ENCODE measurements around the gene LRCH1. TPM values are rescaled to one million over a fixed set of nuclear protein-coding genes. Genes with fewer than 3 reads are reported as not detected.
A peak's percentile ranks its signal among the peaks of the same experiment; 100 is the strongest.

Gene LRCH1
- total RNA-seq, 4 donors from 2014 or later = 42.7 to 66.0 (median 53.1) TPM

GRCh38 chr13:46629811-46630413, 76.9 kb downstream of the LRCH1 start:
- 74% methylated on average over 1 of the region's 1 CpG for WGBS
- intact Hi-C loops (cut with DNase I) = no loop called here
- TF ChIP-seq POLR2A (IDR thresholded peaks at IDR 0.05; ENCODE audit: low read depth) = no peak
- TF ChIP-seq, protein P1, sequence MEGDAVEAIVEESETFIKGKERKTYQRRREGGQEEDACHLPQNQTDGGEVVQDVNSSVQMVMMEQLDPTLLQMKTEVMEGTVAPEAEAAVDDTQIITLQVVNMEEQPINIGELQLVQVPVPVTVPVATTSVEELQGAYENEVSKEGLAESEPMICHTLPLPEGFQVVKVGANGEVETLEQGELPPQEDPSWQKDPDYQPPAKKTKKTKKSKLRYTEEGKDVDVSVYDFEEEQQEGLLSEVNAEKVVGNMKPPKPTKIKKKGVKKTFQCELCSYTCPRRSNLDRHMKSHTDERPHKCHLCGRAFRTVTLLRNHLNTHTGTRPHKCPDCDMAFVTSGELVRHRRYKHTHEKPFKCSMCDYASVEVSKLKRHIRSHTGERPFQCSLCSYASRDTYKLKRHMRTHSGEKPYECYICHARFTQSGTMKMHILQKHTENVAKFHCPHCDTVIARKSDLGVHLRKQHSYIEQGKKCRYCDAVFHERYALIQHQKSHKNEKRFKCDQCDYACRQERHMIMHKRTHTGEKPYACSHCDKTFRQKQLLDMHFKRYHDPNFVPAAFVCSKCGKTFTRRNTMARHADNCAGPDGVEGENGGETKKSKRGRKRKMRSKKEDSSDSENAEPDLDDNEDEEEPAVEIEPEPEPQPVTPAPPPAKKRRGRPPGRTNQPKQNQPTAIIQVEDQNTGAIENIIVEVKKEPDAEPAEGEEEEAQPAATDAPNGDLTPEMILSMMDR (IDR thresholded peaks at IDR 0.05) = no peak
- TF ChIP-seq EP300 (IDR thresholded peaks at IDR 0.05) = no peak
- no peak for TF ChIP-seq POLR2AphosphoS5 (IDR thresholded peaks at IDR 0.05)
- Histone ChIP-seq H3K4me3 (no peak overlapping the region), H3K36me3 (no peaks in the 10 kb centered on the region), H3K27me3 (no peaks in the 10 kb centered on the region), H3K4me1 (peaks cover 33 to 77% (median 68%) of the 10 kb centered on the region in 4 donors), H3K9me3 (no peaks in the 10 kb centered on the region), H3K27ac (replicated peaks in 1 of 4) (peak overlapping the region; percentile 0 to 43 (median 32))
- no peak for DNase-seq (ENCODE audit: extremely low spot score)

GRCh38 chr13:46630431-46631178, 77.6 kb downstream of the LRCH1 start:
- intact Hi-C loops (cut with DNase I) = no loop called here
- DNase-seq (ENCODE audit: extremely low spot score) = no peak

GRCh38 chr13:46631179-46631542, 78.2 kb downstream of the LRCH1 start:
- H3K27ac ChIP-seq (replicated peaks in 1 of 4) = peak overlapping the region; percentile 0 to 46 (median 12)
- no peak for TF ChIP-seq POLR2A (IDR thresholded peaks at IDR 0.05; ENCODE audit: low read depth)
- TF ChIP-seq, protein P1 (IDR thresholded peaks at IDR 0.05) = no peak
- TF ChIP-seq POLR2AphosphoS5 (IDR thresholded peaks at IDR 0.05) = no peak
- TF ChIP-seq EP300 (IDR thresholded peaks at IDR 0.05) = no peak
- WGBS = 79% methylated on average over 2 of the region's 2 CpGs
- peaks cover 33 to 69% (median 64%) of the 10 kb centered on the region in 4 donors for H3K4me1 ChIP-seq
- no peaks in the 10 kb centered on the region for H3K9me3 ChIP-seq
- H3K27me3 ChIP-seq = no peaks in the 10 kb centered on the region
- H3K36me3 ChIP-seq = no peaks in the 10 kb centered on the region
- H3K4me3 ChIP-seq = no peak overlapping the region
- no peak for DNase-seq (ENCODE audit: extremely low spot score)
- intact Hi-C loops (cut with DNase I) = no loop called here

More at GRCh38 chr13:46630431-46631178, 77.6 kb downstream of the LRCH1 start:
- TF ChIP-seq EP300 (IDR thresholded peaks at IDR 0.05) (no peak), POLR2AphosphoS5 (IDR thresholded peaks at IDR 0.05) (no peak), POLR2A (IDR thresholded peaks at IDR 0.05; ENCODE audit: low read depth) (no peak)
- TF ChIP-seq, protein P1 (IDR thresholded peaks at IDR 0.05) = no peak
- Histone ChIP-seq H3K9me3 (no peaks in the 10 kb centered on the region), H3K27me3 (no peaks in the 10 kb centered on the region), H3K4me1 (peaks cover 33 to 71% (median 63%) of the 10 kb centered on the region in 4 donors), H3K4me3 (no peak overlapping the region), H3K36me3 (no peaks in the 10 kb centered on the region), H3K27ac (replicated peaks in 1 of 4) (peak overlapping the region; percentile 0 to 46 (median 32))
- WGBS = 24% methylated on average over 1 of the region's 1 CpG

DNA sequence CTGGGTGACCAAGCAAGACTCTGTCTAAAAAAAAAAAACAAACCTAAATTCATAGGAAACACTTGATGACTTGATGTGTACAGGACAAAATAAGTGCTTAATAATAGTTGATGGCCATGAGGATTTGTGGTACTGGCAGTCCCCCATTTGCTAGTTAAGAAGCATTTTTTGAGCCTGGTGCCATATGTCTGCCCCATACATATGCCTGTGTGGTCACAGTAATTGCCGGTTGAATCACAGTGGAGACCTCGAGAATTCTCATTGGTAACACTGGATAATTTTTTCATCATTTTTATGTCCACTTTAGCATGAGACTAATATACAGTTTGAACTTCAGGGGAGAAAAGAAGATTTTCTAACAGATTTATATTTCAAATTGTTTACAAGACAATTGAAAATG, 79.2 kb downstream of the LRCH1 start:
- Histone ChIP-seq H3K27ac (replicated peaks in 1 of 4) (no peak overlapping the region), H3K4me3 (no peak overlapping the region), H3K9me3 (no peaks in the 10 kb centered on the region), H3K27me3 (no peaks in the 10 kb centered on the region), H3K4me1 (peaks cover 33 to 78% (median 73%) of the 10 kb centered on the region in 4 donors), H3K36me3 (no peaks in the 10 kb centered on the region)
- DNase-seq (ENCODE audit: extremely low spot score) = no peak
- 96% methylated on average over 2 of the region's 2 CpGs for WGBS
- intact Hi-C loops (cut with DNase I) = no loop called here
- TF ChIP-seq POLR2AphosphoS5 (IDR thresholded peaks at IDR 0.05) (no peak), POLR2A (IDR thresholded peaks at IDR 0.05; ENCODE audit: low read depth) (no peak), EP300 (IDR thresholded peaks at IDR 0.05) (no peak)
- TF ChIP-seq, protein P1 (IDR thresholded peaks at IDR 0.05) = no peak

All from esophagus muscularis mucosa (tissue), 4 donors.